Mucosa of descending colon (tissue), 3 donors: Measurements from ENCODE around the gene ACACA. TPM values are rescaled to one million over a fixed set of nuclear protein-coding genes. Genes with fewer than 3 reads are reported as not detected.

ENCODE experiments used
- ATAC-seq: fragments of 200-7000 bp; cut with Tn5 transposase; one replicate; pipeline ENCODE4 v1.9.1; 2020; ENCODE audit warnings: mild to moderate bottlenecking, moderate library complexity
- DNase-seq, 3 donors: peaks; one replicate each; pipeline ENCODE4 v3.0.0-alpha.2; 2020
- H3K36me3 ChIP-seq: fragments of 200-600 bp; one replicate; pipeline ENCODE4 v1.8.0; 2021; ENCODE audit warnings: low read depth, mild to moderate bottlenecking
- H3K4me1 ChIP-seq: fragments of 200-600 bp; one replicate; pipeline ENCODE4 v1.8.0; 2021; ENCODE audit warnings: low read depth, mild to moderate bottlenecking
- H3K4me3 ChIP-seq: fragments of 200-600 bp; one replicate; pipeline ENCODE4 v1.8.0; 2021; ENCODE audit warnings: mild to moderate bottlenecking
- H3K9me3 ChIP-seq: fragments of 200-600 bp; one replicate; pipeline ENCODE4 v1.8.0; 2021; ENCODE audit warnings: mild to moderate bottlenecking
- CTCF ChIP-seq: fragments of 200-600 bp; IDR thresholded peaks from one replicate; pipeline ENCODE4 v1.8.0; 2022; ENCODE audit warnings: antibody characterized with exemption, mild to moderate bottlenecking
- intact Hi-C, 2 donors: fragments of 100-400 bp; cut with DNase I in 1 of 2; cut with micrococcal nuclease in 1 of 2; formaldehyde crosslinking; loops; one replicate each; pipeline versions ENCODE4 v1.11.0 to v1.11.1; 2022; cut with DNase I, micrococcal nuclease
- total RNA-seq, 3 donors: library from RNA; stranded (reverse); fragmentation: NEBNext Ultra II Directional in 2 of 3; extraction: Animal tissue kit (Norgen Biotek cat#: 25700) in 2 of 3; gene quantifications; one replicate each; pipeline versions ENCODE4 v1.2.1 to v1.2.4, GENCODE V29; 2021 to 2023
- donor health status: DM: no; HTN: no; CAD: no; lungs with moderate emphysema.
- donor health status: DM: no; HTN: no; CAD: no.
- donor health status: DM: no; HTN: yes; CAD: no.

The ACACA gene
- total RNA-seq, 3 donors from 2014 or later, result 58.5 to 64.1 (median 60.3) TPM

- no peak for TF ChIP-seq CTCF
- intact Hi-C loops, result loop anchor here in 1 of 2 donors (10.0 kb wide), 1 partner anchor 427 kb away; no protein-coding TSS in a partner anchor
- Histone ChIP-seq H3K36me3 (no peaks in the 10 kb centered on the region), H3K4me3 (no peak overlapping the region), H3K9me3 (no peaks in the 10 kb centered on the region), H3K4me1 (peaks cover 4% of the 10 kb centered on the region)
- ATAC-seq (peak; percentile 86), DNase-seq (peak in 1 of 3 donors; percentile 51)
Observed at GRCh38 chr17:37051833-37052232, 354.8 kb downstream of the ACACA start.

- ATAC-seq (peak; percentile 6), DNase-seq (peak in 1 of 3 donors; percentile 28)
- intact Hi-C loops, result loop anchor here in 1 of 2 donors (10.0 kb wide), 1 partner anchor 427 kb away; no protein-coding TSS in a partner anchor
- no peak for TF ChIP-seq CTCF
- H3K4me3 ChIP-seq, result no peak overlapping the region
- H3K36me3 ChIP-seq, result no peaks in the 10 kb centered on the region
- peaks cover 4% of the 10 kb centered on the region for H3K4me1 ChIP-seq
- no peaks in the 10 kb centered on the region for H3K9me3 ChIP-seq
Observed at GRCh38 chr17:37051381-37051780, 355.3 kb downstream of the ACACA start.

GRCh38 chr17:37050920-37051319, 355.7 kb downstream of the ACACA start:
- DNase-seq (no peak), ATAC-seq (no peak)
- intact Hi-C loops, result loop anchor here in 1 of 2 donors (10.0 kb wide), 1 partner anchor 426 kb away; no protein-coding TSS in a partner anchor
- H3K9me3 ChIP-seq, result no peaks in the 10 kb centered on the region
- no peak overlapping the region for H3K4me3 ChIP-seq
- TF ChIP-seq CTCF, result no peak
- no peaks in the 10 kb centered on the region for H3K36me3 ChIP-seq
- peaks cover 4% of the 10 kb centered on the region for H3K4me1 ChIP-seq

- no peak for DNase-seq
- intact Hi-C loops, result no loop called here
- TF ChIP-seq CTCF, result no peak
- peak; percentile 16 for ATAC-seq
- no peak overlapping the region for H3K4me3 ChIP-seq
- H3K4me1 ChIP-seq, result peaks cover 4% of the 10 kb centered on the region
- H3K9me3 ChIP-seq, result no peaks in the 10 kb centered on the region
- H3K36me3 ChIP-seq, result no peaks in the 10 kb centered on the region
Observed at GRCh38 chr17:37048811-37049210, 357.8 kb downstream of the ACACA start.

GRCh38 chr17:37047631-37048104, 359.0 kb downstream of the ACACA start:
- peak; percentile 85 for ATAC-seq
- H3K9me3 ChIP-seq, result no peaks in the 10 kb centered on the region
- intact Hi-C loops, result no loop called here
- peak; percentile 77 for TF ChIP-seq CTCF
- H3K36me3 ChIP-seq, result no peaks in the 10 kb centered on the region
- peak; percentile 71 to 89 (median 80) for DNase-seq
- peaks cover 4% of the 10 kb centered on the region for H3K4me1 ChIP-seq
- H3K4me3 ChIP-seq, result no peak overlapping the region
